SU-DHL-6 (cell line): ENCODE results near the gene HK1.

Source experiments
- EZH2phosphoT487 ChIP-seq: fragments of 200-600 bp; sonication (generic), shearing (Covaris generic); conservative IDR thresholded peaks from 2 replicates; pipeline ENCODE4 v1.6.1; 2018; ENCODE audit warnings: mild to moderate bottlenecking, antibody characterized with exemption, low read length, moderate library complexity, mixed read lengths
- TF ChIP-seq, protein P1 (sequence below): fragments of 200-600 bp; sonication (generic); IDR thresholded peaks from one replicate; pipeline ENCODE4 v1.5.1; 2017; ENCODE audit warnings: antibody characterized with exemption, mild to moderate bottlenecking, low read length, moderate library complexity; ENCODE audit not compliant: insufficient read depth, poor library complexity, severe bottlenecking

DNA sequence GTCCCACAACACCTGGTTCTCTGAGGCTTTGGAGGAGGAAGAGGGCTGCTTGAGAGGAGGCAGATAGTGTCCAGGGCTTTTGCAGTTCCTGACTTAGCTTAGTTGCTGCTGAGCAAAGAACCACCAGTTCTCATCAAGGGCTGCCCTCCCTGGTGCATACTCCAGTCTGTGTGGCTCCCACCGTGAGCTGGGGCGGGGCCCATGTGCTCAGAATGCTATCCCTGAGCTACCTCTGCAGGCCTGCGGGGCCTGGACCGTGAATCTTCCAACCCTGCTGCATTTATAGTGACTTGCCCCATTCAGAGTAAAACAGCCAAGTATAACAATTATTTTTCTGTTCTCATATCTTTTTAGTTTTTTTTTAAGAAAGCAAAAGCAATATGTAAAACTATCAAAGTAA lies 89.2 kb downstream of the HK1 start:
- TF ChIP-seq EZH2phosphoT487 = no peak
- TF ChIP-seq, protein P1, sequence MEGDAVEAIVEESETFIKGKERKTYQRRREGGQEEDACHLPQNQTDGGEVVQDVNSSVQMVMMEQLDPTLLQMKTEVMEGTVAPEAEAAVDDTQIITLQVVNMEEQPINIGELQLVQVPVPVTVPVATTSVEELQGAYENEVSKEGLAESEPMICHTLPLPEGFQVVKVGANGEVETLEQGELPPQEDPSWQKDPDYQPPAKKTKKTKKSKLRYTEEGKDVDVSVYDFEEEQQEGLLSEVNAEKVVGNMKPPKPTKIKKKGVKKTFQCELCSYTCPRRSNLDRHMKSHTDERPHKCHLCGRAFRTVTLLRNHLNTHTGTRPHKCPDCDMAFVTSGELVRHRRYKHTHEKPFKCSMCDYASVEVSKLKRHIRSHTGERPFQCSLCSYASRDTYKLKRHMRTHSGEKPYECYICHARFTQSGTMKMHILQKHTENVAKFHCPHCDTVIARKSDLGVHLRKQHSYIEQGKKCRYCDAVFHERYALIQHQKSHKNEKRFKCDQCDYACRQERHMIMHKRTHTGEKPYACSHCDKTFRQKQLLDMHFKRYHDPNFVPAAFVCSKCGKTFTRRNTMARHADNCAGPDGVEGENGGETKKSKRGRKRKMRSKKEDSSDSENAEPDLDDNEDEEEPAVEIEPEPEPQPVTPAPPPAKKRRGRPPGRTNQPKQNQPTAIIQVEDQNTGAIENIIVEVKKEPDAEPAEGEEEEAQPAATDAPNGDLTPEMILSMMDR = no peak
